ENCODE data around the gene IP6K1. TPM values are rescaled to one million over a fixed set of nuclear protein-coding genes. Genes with fewer than 3 reads are reported as not detected.

Gene IP6K1
- total and polyA plus RNA-seq, 10 of the 15 experiments (the other 5 are each of a cell fraction or from before 2014, with no cell fraction given) = 1.3 to 30.6 (median 18.2) TPM

GRCh38 chr3:49683162-49683561 is 103.2 kb downstream of the IP6K1 start (continued):
- no peak for TF ChIP-seq MLLT1 (IDR thresholded peaks at IDR 0.05)
- no peak for TF ChIP-seq SIN3A (IDR thresholded peaks at IDR 0.05; ENCODE audit: low read depth, low read length)
- TF ChIP-seq E4F1 (IDR thresholded peaks at IDR 0.05; ENCODE audit: borderline replicate concordance, partially characterized antibody) = no peak
- TF ChIP-seq SPI1 (IDR thresholded peaks at IDR 0.05; ENCODE audit: borderline replicate concordance, insufficient read depth, low read depth, low read length) = no peak
- TF ChIP-seq ZBED1 (IDR thresholded peaks at IDR 0.05; ENCODE audit: borderline replicate concordance) = no peak
- TF ChIP-seq SMC3 (IDR thresholded peaks at IDR 0.05; ENCODE audit: borderline replicate concordance, low read length) = no peak
- no peak for TF ChIP-seq ESRRA (IDR thresholded peaks at IDR 0.05; ENCODE audit: low read length)

GRCh38 chr3:49681543-49681942 is 104.8 kb downstream of the IP6K1 start:
- no peak for ATAC-seq
- BruUV-seq (replicated peaks) = no TSS peak
- TF ChIP-seq ZNF622 (IDR thresholded peaks at IDR 0.05) (no peak), ZNF24 (IDR thresholded peaks at IDR 0.05) (no peak), ETV6 (conservative IDR thresholded peaks at IDR 0.05 in 1 of 2, IDR thresholded peaks at IDR 0.05 in 1 of 2; ENCODE audit: borderline replicate concordance in 1 of 2, low read depth in 1 of 2) (no peak), TCF3 (IDR thresholded peaks at IDR 0.05; ENCODE audit: borderline replicate concordance, insufficient read depth, low read depth, low read length) (no peak), ELK1 (IDR thresholded peaks at IDR 0.05; ENCODE audit: low read depth, low read length) (no peak), CEBPZ (IDR thresholded peaks at IDR 0.05; ENCODE audit: low read depth, low read length) (no peak)

More at GRCh38 chr3:49681543-49681942, 104.8 kb downstream of the IP6K1 start:
- in situ Hi-C loops (cut with MboI) (no loop called here), intact Hi-C loops (cut with micrococcal nuclease; ENCODE audit: unreplicated experiment) (no loop called here)
- Histone ChIP-seq H3K9me3 (replicated peaks; ENCODE audit: control insufficient read depth, insufficient read depth, low read length) (no peaks in the 10 kb centered on the region), H3K4me1 (ENCODE audit: control insufficient read depth, insufficient read depth, low read length) (no peaks in the 10 kb centered on the region; the same call in 1 of the 2 replicates), H3K9ac (ENCODE audit: control insufficient read depth, insufficient read depth, low read length) (no peak overlapping the region), H3K27ac (ENCODE audit: control insufficient read depth, insufficient read depth) (no peak overlapping the region), H3K27me3 (replicated peaks in 1 of 2; ENCODE audit: control insufficient read depth in 2 of 2, insufficient read depth in 2 of 2, low read length in 1 of 2) (no peaks in the 10 kb centered on the region), H4K20me1 (ENCODE audit: control insufficient read depth, insufficient read depth) (no peaks in the 10 kb centered on the region), H3K36me3 (ENCODE audit: control insufficient read depth in 2 of 2, insufficient read depth in 2 of 2, low read length in 1 of 2) (peaks cover 18 to 33% of the 10 kb centered on the region in 2 experiments), H3K79me2 (ENCODE audit: control insufficient read depth, insufficient read depth, low read length) (no peaks in the 10 kb centered on the region; the same call in 1 of the 2 replicates), H3K4me3 (no peak overlapping the region), H2AFZ (ENCODE audit: control insufficient read depth, low read depth, low read length) (no peak overlapping the region), H3K4me2 (ENCODE audit: control insufficient read depth, insufficient read depth) (no peak overlapping the region)
- FAIRE-seq = no peak
- ChIA-PET CTCF (no interaction called here), POLR2A (interaction anchor here (0.6 kb wide), 1 partner anchor 11 kb away, joined by 5 read pairs; no protein-coding TSS in a partner anchor), SMC1A (ENCODE audit: uncharacterized antibody, unreplicated experiment) (no interaction called here), RAD21 (ENCODE audit: unreplicated experiment) (no interaction called here)
- no peak for DNase-seq (ENCODE audit: low read depth, low spot score)
- 71% methylated on average over 4 of the region's 4 CpGs for WGBS (ENCODE audit: insufficient coverage, insufficient replicate concordance, low lambda C conversion rate, missing lambda C conversion rate)
